Measurements from ENCODE around the gene MCF2L2. TPM values are rescaled to one million over a fixed set of nuclear protein-coding genes. Genes with fewer than 3 reads are reported as not detected.

MCF2L2 gene, protein sequence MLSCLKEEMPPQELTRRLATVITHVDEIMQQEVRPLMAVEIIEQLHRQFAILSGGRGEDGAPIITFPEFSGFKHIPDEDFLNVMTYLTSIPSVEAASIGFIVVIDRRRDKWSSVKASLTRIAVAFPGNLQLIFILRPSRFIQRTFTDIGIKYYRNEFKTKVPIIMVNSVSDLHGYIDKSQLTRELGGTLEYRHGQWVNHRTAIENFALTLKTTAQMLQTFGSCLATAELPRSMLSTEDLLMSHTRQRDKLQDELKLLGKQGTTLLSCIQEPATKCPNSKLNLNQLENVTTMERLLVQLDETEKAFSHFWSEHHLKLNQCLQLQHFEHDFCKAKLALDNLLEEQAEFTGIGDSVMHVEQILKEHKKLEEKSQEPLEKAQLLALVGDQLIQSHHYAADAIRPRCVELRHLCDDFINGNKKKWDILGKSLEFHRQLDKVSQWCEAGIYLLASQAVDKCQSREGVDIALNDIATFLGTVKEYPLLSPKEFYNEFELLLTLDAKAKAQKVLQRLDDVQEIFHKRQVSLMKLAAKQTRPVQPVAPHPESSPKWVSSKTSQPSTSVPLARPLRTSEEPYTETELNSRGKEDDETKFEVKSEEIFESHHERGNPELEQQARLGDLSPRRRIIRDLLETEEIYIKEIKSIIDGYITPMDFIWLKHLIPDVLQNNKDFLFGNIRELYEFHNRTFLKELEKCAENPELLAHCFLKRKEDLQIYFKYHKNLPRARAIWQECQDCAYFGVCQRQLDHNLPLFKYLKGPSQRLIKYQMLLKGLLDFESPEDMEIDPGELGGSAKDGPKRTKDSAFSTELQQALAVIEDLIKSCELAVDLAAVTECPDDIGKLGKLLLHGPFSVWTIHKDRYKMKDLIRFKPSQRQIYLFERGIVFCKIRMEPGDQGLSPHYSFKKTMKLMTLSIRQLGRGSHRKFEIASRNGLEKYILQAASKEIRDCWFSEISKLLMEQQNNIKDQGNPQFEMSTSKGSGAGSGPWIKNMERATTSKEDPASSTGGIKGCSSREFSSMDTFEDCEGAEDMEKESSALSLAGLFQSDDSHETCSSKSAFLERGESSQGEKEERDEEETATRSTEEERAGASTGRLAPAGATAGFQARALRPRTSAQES
- 57.3 TPM for total RNA-seq

GRCh38 chr3:183428447-183429211 lies at the start of gene MCF2L2:
Gene MCF2L2, minus strand, starts transcription at chr3:183428619. Its CDS starts 642 bp downstream, at chr3:183427977.

GRCh38 chr3:183252973-183253527 lies 175.4 kb downstream of the MCF2L2 start, which contains the start of gene B3GNT5:
Gene B3GNT5, plus strand, starts transcription at chr3:183253253. Its CDS starts 16,546 bp downstream, at chr3:183269799.

Small RNA genes within 50 kb of the gene (small RNA-seq; reads per million reads assigned to genes)
- gene RF00092 (ENCODE audit: low replicate concordance) = not detected
- not detected for gene RF00394 (ENCODE audit: low replicate concordance)
- gene RF01241 (ENCODE audit: low replicate concordance) = not detected
- gene RNA5SP151 (ENCODE audit: low replicate concordance) = not detected
- gene SNORA63D (ENCODE audit: low replicate concordance) = 19.3 reads per million, percentile 92 among the genes with 10 or more reads in this experiment

Other genes starting within 250 kb of the MCF2L2 start
- gene B3GNT5, start 175.4 kb downstream of the MCF2L2 start, total RNA-seq = 16.6 TPM
- 0.63 TPM for gene KLHL6, start 127.1 kb upstream of the MCF2L2 start, total RNA-seq
- 203 TPM for gene KLHL24, start 207.0 kb upstream of the MCF2L2 start, total RNA-seq